Activated CD4-positive, CD25-positive, alpha-beta regulatory T cell treated with anti-CD3 and anti-CD28 coated beads, Interleukin-2, amount 50 U/mL, for 72 hours (primary cell): Measurements from ENCODE around the gene UBA7.
"Not testable (repeated sequence)": the region's sequence is repeated elsewhere in the genome, so short reads cannot be mapped to it uniquely, and the experiment has no call there.

Experiments
- DNase-seq: peaks from one replicate; pipeline ENCODE4 v3.0.0; 2021

The UBA7 gene

DNA sequence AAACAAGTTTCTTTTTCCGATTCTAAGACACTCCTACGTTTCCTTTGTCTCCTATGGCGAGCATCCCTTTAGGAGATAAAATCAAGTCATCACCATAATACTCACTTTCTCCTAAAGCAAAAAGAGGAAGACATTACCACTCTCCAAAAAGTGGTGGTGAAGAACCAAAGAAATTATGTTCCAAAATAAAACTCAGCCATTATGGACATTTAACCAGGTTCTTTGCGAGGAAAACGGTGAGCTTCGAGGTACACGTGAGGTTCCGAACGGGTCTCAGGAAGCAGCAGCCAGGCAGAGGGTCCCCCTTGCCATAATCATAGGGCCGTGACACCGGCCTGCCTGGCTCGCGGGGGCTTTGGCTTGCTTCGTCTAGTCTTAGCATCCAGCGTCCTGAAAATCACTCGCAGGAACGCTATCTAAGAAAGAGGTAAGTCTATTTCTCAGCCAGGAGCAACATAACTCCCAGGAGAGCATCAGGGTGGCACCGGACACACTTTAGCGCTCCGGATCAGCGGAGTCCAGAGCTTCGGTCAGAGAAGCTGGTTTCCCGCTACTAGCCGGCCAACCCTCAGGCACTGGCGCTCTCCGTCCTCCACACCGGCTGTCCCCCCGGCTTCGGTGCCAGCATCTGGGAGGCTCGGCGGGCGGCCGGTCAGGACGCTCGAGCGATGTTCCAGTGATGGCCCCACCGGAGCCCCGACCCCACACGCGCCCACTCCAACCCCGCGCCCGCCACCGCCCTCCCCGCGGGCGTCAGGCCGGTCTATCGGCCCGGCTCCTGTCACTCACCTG lies 28.0 kb downstream of the UBA7 start:
- DNase-seq = peak; percentile 43

DNA sequence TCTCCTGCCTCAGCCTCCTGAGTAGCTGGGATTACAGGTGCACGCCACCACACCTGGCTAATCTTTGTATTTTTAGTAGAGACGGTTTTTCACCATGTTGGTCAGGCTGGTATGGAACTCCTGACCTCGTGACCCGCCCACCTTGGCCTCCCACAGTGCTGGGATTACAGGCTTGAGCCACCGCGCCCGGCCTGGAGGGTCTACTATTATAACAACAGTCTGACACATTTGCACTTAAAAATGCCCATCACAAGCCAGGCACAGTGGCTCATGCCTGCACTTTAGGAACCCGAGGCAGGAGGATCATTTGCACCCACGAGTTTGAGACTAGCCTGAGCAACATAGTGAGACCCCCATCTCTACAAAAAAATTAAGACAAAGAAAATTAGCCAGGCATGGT lies 31.5 kb downstream of the UBA7 start:
- not testable (repeated sequence) for DNase-seq

DNA sequence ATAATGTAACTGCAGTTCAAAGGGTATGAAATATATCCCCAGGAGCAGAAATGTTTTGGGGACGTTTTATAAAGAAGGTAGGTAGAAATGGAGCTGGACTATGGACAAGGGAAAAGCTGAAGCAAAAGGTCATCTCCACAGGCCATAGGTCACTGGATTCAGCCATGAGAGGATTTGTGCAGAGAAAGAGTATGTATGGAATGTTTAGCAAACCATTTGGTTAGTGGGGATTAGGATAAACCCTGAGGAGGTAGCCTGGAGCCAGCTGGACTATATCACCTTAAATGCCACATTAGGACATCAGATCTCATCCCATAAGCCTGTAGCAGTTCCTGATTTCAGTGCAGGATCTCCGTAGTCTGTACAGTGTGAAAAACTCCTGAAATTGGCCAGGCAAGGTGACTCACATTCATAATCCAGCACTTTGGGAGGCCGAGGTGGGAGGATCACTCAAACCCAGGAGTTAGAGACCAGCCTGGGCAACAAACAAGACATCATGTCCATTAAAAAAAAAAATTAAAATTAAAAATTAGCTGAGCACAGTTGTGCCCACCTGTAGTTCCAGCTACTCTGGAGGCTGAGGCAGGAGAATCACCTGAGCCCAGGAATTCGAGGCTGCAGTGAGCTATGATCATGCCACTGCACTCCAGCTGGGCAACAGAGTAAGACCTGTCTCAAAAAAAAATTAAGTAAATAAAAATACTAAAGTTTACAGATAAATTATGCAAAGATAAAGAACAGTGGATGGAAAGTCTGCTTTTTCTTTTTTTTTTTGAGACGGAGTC lies 32.1 kb downstream of the UBA7 start:
- DNase-seq = no peak

DNA sequence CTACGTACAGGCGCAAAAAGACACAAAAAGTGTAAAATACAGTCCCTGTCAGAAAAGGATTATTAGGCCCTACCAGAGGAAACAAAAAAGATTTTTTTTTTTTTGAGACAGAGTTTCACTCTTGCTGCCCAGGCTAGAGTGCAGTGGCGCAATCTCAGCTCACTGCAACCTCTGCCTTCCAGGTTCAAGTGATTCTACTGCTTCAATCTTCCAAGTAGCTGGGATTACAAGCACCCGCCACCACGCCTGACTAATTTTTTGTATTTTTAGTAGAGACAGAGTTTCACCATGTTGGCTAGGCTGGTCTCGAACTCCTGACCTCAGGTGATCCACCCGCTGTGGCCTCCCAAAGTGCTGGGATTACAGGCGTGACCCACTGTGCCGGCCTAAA lies 32.8 kb downstream of the UBA7 start:
- DNase-seq = not testable (repeated sequence)

DNA sequence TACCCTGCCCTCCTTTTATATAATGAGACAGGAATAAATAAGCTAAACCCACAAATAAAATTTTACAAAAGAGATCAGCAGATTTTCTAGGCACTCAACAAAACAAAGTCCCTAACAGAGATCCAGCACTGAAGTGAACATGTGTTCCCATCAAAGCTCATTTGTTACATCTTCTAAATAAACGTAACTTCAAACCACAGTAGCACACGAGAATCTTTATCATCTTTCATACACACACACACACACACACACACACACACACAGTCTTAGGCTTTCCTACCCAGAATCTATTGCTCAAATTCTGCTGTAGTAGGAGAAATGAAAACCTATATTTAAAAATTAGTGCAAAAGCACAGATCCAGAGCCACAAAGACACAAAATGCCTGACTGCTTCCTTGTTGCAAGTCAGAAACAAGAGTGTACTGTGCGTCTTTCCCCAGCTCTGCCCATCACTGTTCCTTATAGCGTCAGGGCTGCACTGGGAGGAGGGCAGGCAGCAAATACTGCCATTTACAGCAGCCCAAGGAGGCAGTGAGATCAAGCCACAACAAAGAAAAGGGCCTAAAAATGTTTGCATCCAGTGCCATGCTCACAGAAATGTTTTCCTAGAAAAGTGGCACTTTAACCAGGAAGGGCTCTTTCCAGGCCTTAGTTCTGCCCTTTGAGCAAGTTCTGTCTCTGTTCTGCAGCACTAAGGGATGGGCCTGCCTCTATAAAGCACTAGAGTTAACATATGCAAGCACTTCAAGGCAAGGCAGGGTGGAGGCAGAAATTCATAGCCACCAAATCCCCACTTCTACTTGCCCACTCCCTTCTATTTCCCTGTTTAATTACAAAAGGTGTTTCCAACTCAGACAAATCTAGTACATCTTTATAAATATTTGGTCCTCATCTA lies 33.4 kb downstream of the UBA7 start:
- no peak for DNase-seq

DNA sequence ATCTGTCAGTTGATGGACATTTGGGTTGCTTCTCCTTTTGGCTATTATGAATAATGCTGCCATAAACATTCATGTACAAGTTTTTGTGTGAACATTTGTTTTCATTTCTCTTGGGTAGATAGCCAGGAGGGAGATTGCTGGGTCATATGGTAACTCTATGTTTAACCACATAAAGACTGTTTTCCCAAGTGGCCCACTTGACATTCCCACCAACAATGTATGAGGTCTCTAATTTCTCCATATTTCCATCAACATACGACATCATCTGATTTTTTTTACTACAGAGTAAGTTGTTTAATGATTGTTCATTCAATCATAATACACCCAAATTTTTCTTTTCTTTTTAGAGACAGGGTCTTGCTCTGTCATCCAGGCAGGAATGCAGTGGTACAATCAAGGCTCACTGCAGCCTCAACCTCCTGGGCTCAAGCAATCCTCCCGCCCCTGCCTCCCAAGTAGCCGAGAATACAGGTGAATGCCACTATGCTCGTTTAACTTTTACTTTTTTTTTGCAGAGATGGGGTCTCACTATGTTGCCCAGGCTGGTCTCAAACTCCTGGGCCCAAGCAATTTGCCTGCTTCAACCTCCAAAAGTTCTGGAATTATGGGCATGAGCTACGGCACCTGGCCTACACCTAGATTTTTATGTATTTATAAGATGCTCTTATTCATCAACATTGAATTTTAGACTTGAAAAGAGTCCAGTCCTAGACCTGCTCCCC lies 34.2 kb downstream of the UBA7 start:
- DNase-seq = no peak

DNA sequence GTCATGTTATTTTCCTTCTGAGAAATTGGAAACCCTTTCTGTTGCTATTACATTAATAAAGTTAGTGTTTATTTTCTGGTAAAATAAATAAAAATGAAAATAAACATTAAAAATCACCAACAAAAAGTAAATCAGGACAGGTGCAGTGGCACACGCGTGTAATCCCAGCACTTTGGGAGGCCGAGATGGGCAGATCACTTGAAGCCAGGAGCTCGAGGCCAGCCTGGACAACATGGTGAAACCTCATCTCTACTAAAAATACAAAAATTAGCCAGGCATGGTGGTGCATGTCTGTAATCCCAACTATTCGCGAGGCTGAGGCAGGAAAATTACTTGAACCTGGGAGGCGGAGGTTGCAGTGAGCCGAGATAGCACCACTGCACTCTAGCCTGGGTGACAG lies 37.7 kb downstream of the UBA7 start:
- not testable (repeated sequence) for DNase-seq

DNA sequence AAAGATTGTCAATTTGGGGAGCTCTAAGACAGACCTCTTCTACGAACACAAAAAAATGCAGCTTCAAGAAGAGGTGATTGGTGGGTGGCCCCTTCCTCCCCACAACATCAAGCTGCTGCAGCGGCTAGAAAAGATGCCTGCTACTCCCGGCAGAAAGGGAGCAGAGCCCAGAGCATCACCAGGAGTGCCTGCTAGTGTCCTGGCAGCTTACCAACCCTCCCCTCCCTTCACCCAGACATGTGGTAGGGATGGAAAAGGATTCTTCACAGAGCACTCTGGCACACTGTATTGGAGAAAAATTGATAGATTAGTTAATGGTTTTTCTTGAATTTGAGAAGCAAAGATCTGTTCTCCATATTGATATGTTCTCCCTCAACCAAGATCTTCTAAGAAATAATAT lies 38.2 kb downstream of the UBA7 start:
- DNase-seq = no peak

DNA sequence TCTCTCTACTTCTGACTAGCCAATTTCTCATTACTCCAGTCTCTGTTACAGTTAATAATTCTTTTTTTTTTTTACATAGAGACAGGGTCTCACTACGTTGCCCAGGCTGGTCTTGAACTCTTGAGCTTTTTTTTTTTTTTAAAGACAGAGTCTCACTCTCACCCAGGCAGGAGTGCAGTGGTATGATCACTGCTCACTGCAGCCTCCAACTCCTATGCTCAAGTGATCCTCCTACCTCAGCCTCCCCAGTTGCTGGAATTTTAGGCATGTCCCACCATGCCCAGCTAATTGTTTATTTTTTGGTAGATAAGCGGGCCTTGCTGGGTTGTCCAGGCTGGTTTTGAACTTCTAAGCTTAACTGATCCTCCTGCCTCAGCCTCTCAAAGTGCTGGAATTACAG lies 41.0 kb downstream of the UBA7 start:
- DNase-seq = no peak

DNA sequence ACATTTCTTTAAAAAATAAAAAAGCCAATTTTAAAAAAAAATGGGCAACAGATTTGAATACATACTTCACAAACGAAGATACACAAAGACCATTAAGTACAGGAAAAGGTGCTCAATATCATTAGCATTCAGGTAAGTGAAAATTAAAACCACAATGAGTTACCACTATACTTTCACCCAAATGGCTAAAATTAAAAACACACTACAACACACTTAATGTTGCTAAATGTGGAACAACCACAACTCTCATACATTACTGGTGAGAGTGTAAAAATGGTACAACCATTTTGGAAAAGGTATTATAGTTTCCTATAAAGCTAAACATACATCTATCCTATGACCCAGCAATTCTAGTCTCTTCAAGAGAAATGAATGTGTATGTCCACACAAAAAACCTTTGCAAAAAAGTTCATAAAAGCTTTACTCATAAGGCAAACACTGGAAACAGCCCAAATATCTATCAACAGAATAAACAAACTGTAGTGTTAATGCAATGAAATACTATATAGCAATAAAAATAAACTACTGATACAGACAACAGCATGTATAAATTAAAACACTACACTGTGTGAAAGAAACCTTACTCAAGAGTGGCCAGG lies 42.3 kb downstream of the UBA7 start:
- no peak for DNase-seq

DNA sequence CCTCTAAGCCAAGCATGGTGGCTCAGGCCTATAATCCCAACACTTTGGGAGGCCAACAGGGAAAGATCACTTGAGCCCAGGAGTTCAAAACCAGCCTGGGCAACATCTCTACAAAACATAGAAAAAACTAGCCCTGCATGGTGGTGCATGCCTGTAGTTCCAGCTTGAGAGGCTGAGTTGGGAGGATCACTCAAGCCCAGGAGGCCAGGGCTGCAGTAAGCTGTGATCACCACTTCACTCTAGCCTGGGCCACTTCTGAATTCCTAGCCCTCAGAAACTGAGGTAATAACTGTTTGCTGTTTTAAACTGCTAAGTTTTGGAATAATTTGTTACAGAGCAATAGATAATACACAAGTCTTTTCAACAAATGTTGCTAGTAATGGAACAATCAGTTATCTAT lies 43.8 kb downstream of the UBA7 start:
- DNase-seq = no peak

DNA sequence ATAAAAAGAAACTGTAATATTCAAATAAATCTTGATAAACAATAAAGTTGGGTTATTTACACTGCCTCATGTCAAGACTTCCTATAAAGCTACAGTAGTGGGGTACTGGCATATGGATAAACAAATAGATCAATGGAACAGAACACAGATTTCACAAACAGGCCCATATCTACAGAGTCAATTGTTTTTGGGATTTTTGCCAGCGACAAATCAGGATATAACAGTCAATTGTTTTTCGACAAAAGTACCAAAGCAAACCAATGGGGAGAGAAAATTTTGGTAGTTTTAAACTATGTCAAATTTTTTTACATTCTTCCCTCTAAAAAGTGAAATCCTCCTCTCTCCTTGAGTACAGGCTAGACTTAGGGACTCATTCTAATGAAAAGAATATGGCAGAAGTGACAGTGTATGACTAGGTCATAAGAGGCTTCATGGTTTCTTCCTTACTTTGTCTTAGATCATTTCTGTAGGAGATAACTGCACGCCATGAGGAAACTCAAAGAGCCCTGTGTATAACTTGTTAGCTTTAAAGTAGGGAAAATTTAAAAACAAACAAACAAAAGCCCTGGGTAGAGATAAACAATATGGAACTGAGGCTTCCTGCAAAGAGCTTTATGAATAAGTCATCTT lies 44.4 kb downstream of the UBA7 start:
- no peak for DNase-seq

DNA sequence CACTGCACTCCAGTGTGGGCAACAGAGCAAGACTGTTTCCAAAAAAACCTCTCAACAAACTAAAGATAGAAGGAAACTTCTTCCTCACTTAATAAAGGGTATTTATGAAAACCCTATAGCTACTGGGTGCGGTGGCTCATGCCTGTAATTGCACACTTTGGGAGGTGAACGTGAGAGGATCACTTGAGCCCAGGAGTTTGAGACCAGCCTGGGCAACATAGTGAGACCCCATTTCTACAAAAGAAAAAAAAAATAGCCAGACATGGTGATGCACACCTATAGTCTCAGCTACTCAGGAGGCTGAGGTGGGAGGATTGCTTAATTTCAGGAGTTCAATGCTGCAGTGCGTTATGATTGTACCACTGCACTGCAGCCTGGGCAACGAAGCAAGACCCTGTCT lies 49.8 kb downstream of the UBA7 start:
- no peak for DNase-seq

DNA sequence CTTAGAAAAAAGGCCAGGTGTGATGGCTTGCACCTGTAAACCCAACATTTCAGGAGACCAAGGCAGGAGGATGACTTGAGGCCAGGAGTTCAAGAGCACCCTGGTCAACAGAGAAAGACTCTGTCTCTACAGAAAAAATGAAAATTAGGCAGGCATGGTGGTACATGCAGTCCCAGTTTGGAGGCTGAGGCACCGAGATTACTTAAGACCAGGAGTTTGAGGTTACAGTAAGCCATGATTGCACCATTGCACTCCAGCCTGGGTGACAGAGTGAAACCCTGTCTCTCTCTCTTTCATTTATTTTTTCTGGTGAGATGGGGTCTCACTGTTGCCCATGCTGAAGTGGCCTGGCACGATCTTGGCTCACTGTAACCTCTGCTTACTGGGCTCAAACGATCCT lies 52.1 kb downstream of the UBA7 start:
- DNase-seq = no peak

DNA sequence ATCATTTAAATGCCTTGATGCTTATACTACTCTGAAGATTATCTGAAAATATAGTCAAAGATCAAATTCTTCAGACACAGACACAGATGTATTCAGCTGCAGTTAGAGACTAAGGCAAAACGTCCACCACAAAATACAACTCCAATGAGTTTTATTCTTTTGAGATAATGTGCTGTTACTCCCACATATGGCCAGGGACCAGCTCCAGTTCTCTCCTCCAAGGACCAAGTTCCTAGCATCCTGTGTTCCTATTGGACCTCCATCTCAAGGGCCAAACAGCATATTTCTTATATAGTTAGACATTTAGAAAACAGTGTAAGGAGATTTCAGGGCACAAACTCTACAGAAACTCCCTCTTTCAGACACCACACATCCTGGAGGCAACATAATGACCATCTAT lies 54.5 kb downstream of the UBA7 start:
- DNase-seq = no peak

DNA sequence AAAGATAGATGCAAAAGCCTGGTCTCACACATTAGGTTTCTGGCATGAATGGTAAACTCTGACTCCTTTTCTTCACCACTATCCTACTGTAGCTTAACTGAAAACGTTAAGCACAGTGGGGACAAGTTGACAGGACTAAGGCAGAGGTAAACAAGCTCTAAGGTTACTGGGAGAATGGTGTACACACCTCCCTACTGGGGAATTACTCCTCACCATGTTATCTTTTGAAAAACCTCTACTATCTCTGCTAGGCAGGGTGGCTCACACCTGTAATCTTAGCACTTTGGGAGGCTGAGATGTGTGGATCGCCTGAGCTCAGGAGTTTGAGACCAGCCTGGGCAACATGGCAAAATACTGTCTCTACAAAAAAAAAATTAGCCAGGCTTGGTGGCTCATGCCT lies 56.6 kb downstream of the UBA7 start:
- no peak for DNase-seq

DNA sequence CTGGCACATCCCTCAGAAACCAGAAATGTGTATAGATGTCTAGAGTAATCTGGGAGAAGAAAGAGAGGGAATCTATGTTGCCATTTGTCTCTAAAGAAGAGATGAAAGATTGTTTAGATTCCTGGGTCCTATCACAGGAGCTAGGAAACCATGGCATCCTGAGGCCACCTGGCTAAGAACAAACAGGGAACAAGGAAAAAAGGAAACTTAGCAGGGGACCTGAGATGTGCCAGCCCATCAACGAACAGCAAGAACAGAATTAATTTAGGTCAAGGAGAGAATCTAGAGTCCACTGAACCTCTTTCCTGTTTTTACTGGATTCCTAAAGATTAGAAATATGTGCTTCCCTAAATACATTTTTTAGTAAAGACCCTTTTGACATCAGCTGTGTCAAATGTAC lies 57.7 kb downstream of the UBA7 start:
- no peak for DNase-seq
